Measurements from ENCODE around the gene LPO.

The LPO gene

DNA sequence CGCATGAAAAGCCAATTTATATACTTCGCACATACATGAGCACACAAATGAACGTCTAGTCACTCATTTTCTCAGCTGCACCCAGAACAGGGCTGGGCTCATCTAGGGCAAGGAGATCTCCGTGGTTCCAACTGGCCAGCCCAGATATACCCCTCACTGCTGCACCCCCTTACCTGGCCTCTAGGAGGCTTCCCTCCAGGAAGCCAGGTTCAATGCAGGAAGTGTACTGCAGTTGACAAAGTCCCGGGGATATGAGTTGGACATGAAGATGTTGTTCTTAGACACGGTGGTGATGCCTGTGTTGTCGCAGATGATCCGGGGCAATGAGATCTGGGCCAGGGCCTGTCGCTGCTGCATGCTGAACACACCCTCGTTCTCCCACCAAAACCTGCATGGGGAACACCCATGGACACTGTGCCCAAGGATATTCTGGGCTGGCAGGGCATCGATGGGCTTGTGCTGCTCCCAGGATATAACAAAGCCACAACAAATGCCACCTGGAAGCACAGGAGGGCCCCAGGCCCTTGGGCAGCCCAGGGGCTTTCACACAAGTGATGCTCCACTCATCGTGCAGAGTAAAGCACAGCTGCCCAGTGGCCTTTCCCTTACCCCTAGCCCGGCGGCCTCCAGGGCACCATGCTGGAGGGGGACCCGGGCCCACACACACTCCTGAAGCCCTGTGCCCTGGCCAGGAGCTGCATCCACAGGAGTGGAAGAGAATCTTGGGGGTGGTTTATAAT lies 32.3 kb downstream of the LPO start:
- H3K4me3 ChIP-seq (ENCODE audit: low read depth, low read length), result no peak overlapping the region
- no peak for DNase-seq (ENCODE audit: low read depth)
- no peak for TF ChIP-seq CTCF (IDR thresholded peaks at IDR 0.05; ENCODE audit: control insufficient read depth, extremely low read depth, insufficient read depth)

GRCh38 chr17:58271216-58271931 lies 33.0 kb downstream of the LPO start:
- DNase-seq (ENCODE audit: low read depth), result no peak
- no peak for TF ChIP-seq CTCF (IDR thresholded peaks at IDR 0.05; ENCODE audit: control insufficient read depth, extremely low read depth, insufficient read depth)
- no peak overlapping the region for H3K4me3 ChIP-seq (ENCODE audit: low read depth, low read length)

GRCh38 chr17:58272367-58273280 lies 34.2 kb downstream of the LPO start:
- TF ChIP-seq CTCF (IDR thresholded peaks at IDR 0.05; ENCODE audit: control insufficient read depth, extremely low read depth, insufficient read depth), result no peak
- DNase-seq (ENCODE audit: low read depth), result no peak
- H3K4me3 ChIP-seq (ENCODE audit: low read depth, low read length), result no peak overlapping the region

GRCh38 chr17:58273453-58274104 lies 35.2 kb downstream of the LPO start:
- no peak for DNase-seq (ENCODE audit: low read depth)
- TF ChIP-seq CTCF (IDR thresholded peaks at IDR 0.05; ENCODE audit: control insufficient read depth, extremely low read depth, insufficient read depth), result no peak
- H3K4me3 ChIP-seq (ENCODE audit: low read depth, low read length), result no peak overlapping the region

GRCh38 chr17:58275417-58275816 lies 37.0 kb downstream of the LPO start:
- no peak for TF ChIP-seq CTCF (IDR thresholded peaks at IDR 0.05; ENCODE audit: control insufficient read depth, extremely low read depth, insufficient read depth)
- H3K4me3 ChIP-seq (ENCODE audit: low read depth, low read length), result no peak overlapping the region
- no peak for DNase-seq (ENCODE audit: low read depth)

DNA sequence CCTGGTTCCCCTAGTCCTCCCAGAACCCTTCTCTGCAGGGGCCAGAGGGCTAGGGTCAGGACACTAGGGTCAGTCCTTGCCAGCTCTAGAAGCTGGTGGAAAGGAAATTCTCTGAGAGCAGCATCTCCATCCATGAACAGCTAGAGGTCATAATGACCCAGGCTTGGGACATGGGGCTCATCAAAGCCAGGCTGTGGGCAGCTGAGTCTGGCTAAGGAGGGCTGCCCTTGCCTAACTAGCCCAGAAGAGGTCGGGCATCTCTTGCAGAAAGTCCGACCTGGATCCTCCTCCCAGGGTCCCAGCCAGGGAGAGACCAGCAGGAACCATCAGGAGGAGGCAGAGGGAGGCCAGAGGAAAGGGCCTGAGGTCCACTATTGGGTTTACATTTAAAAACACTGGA lies 38.0 kb downstream of the LPO start:
- DNase-seq (ENCODE audit: low read depth), result no peak
- no peak for TF ChIP-seq CTCF (IDR thresholded peaks at IDR 0.05; ENCODE audit: control insufficient read depth, extremely low read depth, insufficient read depth)
- H3K4me3 ChIP-seq (ENCODE audit: low read depth, low read length), result no peak overlapping the region
